ENCODE data around the gene RIOX2.
A peak's percentile ranks its signal among the peaks of the same experiment; 100 is the strongest.
"Not testable (repeated sequence)": the region's sequence is repeated elsewhere in the genome, so short reads cannot be mapped to it uniquely, and the experiment has no call there.

The RIOX2 gene

DNA sequence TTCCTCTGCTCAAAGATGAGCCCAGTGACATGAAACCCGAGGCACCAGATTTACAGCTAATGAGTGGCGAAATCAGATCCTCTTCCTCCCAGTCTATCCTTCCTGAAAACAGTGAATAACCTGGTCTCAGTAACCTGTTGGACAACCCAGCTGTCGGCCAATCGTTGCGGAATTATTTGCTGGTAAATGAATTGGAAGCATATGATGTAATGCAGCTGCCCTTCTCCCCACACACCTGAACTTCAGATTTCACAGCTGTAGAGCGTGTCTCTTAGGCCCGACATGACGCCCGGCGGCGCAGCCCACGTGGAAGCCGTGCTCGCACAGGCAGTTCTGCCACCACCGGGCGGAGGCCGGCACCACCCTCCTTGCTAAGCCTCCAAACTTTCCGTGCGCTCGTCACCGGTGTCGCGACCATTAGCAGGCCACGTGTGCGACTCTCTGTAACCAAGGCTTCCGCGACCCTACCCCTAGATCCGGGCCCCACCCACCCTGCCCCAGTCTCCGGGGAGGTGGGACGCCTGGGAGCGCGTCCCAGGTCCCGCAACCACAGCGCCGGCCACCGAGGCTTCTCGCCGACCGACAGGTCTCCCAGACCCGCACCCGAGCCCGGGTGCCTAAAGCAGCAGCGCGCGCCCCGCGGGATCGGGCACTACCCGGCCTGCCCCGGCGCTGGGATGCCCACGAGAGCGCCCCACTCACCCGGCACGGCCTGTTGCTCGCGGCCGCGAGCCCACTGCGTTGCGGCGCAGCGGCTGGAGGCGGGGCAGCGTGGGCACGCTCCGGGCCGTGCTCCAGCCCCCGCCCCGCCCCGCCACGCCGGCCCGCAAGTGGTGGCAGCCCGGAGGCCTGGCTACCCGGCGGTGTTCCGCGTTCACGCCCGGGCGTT is at the start of gene RIOX2:
TSS of gene RIOX2 (minus strand) at position 753 of the 889 bp plus-strand sequence. CDS start 4,838 bp downstream, outside the sequence.
- peak; percentile 77 for DNase-seq (ENCODE audit: low read depth)

DNA sequence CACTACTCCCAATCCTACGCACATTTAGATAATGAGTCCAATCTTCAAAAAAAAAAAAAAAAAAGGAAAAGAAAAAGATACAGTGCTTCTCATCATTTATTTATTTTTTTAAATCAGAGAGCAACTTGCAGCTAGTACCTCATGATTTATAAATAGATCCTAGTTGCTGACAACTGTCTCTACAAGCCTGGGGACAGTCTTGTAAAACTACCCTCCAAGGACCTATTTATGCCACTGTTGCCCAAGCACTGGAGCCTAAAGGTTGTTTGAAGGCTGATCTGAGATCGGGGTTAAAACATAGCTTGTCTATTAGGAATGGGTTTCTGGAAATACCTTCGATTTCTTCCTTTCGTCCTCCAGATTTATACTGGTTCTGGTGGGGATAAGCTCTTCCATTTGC is 48.2 kb upstream of the RIOX2 start:
- DNase-seq (ENCODE audit: low read depth): no peak

DNA sequence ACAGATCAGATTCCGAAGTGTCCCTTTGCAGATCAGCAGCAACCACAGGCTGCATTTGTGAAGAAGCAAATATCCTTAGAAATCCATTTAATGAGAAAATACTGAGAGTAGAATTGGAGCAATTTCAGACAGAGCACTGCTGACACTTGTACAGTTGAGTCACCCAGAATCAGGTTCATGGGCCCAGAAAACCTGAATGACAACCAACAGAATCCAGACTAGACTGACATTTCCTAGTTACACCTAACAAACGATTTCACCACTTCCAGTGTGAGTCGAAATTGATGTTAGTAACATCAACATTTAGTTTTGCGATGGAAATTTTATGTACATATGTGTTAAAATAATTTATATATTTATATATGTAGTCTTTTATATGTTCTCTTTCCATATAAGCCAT is 46.1 kb upstream of the RIOX2 start:
- DNase-seq (ENCODE audit: low read depth): no peak

DNA sequence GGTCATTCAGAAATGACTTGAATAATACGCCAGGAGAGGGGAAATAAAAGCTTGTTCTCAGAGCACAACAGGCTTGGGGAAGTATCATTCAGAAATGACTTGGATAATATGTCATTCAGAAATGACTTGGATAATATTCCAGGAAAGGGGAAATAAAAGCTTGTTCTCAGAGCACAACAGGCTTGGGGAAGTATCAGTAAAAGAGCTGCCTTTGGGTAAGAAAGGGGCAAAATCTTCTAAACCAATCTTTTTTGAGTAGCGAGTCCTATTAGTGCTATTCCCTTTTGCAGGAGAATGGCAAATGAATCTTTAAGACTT is 42.0 kb upstream of the RIOX2 start:
- no peak for DNase-seq (ENCODE audit: low read depth)

DNA sequence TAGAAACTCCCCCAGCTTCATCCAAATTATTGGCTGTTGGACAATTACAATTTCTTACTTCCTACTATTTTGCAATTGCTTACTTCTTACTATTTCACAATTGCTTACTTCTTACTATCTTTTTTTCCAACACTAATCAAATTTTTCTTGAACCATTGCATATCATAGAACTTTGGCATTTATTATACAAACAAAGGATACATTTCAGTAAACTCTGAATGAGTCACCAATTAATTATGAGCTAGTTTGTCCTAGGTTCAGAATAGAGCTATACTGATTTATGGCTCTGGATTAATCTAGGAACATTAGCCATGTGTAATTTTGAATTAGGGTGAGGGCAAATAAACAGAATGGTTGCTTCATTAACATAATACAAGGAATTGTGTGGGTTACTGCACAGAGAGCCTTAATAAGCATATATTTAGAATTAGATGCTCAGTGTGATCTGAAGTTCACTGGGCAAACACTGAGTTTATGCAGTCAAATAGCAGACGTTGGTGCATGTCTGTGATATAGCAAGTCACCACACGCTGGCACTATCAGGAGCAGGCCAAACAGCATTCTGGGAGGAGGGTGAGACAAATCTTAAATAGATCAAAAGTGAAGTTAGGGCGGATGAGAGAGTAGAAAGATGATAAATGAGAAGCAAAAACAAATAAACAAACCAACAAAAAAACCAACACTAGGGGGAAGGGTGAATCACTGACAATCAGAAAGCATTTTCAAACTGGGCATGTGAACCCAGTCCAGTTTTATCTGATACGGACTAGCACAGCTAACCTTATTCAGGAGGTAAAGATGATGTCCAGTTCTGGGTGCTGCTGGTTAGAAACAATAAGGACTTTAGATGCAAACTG is 41.4 kb upstream of the RIOX2 start:
- no peak for DNase-seq (ENCODE audit: low read depth)

DNA sequence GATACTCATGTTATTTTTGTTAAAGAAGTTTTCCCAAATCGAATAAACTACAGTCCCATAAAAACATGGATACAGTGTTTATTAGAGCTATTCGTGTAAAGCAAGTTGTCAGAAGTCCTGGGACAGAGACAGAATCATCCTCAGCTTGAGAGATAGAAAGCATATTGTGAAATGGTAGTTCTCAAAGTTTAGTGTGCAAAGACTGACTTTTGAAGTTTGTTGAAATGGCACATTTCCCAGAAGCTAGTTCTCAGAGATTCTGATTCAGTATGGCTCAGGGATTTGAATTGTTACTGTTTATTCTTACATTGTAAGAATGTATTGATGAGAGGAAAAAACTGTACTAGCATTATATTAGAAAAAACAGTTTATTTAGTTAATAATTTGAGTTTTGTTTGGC is 40.7 kb upstream of the RIOX2 start:
- no peak for DNase-seq (ENCODE audit: low read depth)

DNA sequence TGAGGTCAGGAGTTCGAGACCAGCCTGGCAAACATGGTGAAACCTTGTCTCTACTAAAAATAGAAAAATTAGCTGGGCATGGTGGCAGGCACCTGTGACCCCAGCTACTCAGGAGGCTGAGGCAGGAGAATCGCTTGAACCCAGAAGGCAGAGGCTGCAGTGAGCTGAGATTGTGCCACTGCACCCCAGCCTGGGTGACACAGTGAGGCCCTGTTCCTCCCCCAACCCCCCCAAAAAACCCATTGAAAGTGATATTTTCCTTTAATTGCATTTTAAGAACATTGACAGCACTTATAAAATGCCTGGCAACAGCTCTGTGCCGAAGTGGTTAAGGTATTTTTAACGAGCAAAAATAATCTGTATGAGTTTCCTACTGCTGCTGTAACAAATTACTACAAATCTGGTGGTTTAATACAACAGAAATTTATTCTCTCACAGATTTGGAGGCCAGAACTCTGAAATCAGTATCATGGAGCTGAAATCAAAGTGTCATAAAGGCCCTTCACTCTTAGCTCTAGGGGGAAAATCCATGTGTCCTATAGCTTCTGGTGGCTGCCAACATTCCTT is 38.7 kb upstream of the RIOX2 start:
- DNase-seq (ENCODE audit: low read depth): not testable (repeated sequence)

DNA sequence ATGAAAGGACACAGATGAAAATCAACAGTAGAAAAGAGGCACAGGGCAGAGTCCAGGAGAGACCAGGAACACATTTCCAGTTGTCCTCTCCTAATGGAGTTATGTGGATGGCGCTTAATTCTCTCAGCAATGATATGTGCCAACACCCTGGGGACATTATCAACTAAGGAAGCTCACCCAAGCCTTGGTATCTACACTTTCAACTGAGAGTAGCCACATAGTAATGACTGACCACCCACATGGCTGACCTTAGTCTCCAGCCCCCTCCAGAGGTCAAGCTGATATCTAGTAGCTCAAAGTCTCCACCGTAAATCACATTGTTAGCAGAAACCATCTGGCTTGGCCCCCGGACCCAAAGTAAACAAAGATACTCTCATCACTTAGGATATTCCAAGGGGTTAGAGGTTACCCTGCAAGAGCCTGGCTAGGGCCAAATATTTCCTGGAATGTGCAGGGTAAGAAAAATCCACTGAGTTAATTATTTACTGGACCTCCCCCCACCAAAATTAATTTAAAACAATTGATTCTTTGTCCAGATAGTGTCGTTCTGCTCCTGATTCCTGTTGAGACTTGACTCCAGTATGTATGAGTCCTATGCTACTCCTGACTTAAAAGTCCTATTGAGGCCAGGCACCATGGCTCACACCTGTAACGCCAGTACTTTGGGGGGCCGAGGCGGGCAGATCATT is 38.1 kb upstream of the RIOX2 start:
- no peak for DNase-seq (ENCODE audit: low read depth)

DNA sequence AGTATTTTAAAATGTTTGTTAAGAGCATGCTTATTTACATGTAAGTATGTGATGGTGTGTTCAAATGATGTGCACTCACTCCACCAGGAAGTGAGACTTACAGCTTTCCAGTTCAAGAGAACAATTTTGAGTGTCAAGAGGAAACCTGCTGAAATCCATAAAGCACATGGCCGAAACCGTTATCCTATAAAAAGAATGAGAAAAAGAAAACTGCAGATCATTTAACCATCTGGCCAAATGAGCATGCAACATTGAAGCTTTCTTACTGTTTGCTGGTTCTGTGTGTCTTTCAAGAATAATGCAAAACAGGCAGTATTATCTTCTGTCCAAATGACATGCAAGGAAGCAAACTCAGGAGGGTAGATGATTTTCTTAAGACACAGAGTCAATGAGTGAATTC is 36.6 kb upstream of the RIOX2 start:
- no peak for DNase-seq (ENCODE audit: low read depth)

DNA sequence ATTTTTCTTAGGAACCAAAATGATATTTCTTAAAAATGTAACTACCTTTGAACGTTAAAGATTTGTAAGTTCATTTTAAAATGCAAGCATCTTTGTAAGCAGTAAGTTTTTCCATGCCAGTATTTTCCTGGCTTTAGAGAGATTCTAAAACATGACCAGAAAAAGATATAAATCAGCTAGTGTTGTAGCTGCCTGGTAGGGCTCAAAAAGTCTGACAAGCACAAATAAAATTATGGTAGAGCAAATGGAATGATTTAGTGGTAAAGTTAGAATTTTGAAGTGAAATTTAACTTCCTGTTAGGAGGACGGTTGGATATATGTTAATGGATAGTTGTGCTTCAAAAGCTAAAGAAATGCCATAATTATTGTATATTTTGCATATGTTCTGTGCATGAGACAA is 33.2 kb upstream of the RIOX2 start:
- DNase-seq (ENCODE audit: low read depth): no peak

DNA sequence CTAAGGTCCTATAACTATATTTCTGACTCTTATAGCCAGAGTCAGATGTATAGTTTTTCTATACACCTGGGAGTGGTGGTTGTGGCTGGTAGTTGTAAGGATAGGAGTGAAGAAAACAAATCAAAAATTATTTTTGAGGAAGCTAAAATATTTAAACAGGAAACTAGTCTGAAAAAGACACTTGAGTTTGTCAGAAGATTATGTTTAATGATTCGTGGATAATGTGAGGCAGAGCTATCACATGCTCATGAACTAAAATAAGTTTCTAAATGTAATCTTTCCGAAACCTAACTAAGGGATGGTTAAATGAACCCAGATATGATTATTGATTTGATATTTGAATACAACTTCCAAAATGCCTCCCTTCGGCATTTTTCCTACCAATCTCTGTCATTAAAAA is 32.5 kb upstream of the RIOX2 start:
- DNase-seq (ENCODE audit: low read depth): no peak

DNA sequence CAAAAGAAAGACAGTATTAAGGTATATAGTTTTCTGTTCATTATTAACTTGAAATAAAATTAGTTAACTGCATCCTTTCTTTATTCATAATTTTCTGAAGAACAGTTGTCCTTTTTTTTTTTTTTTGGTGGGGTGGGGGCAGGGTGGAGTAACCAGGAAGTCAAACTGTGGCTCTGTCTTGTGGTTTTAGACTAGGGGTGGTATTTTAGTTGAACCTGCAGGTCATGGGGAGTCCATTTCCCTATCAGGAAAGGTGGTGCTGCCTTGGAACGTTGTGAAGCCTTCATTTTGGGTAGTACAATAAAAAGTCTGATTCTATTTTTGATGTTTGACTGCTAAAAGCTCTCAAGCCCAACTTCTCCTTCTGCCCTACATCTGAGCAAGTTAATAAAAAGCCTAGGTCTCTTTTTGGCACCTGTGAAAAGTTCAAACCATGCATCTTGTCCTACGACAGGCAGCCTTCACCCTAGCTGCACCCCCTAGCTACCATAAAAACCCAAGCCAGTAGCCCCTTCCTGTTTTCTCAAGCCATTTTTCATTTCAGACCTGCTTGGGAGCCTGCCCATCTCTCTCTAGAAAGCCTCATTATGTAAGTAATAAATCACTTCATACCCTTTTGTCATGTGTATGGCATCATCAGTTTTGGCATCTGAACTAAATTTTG is 31.2 kb upstream of the RIOX2 start:
- DNase-seq (ENCODE audit: low read depth): no peak

DNA sequence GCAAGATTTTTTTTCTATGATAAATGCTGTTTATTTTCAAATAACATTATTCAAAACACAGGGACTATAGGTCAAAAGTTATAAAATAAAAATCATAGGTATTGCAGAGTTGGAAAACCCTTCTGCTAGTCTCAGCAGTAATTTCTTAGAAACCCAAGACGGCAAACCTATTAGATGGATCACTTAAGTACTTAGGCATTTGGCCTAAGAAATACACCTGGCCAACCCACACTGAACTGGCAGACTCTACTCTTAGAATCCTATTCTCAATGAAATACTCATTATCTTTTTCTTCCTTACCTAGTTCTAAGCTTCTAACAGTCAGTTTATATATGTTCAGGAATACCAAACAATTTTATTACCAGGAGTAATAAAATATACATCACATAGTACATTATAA is 30.5 kb upstream of the RIOX2 start:
- DNase-seq (ENCODE audit: low read depth): no peak

DNA sequence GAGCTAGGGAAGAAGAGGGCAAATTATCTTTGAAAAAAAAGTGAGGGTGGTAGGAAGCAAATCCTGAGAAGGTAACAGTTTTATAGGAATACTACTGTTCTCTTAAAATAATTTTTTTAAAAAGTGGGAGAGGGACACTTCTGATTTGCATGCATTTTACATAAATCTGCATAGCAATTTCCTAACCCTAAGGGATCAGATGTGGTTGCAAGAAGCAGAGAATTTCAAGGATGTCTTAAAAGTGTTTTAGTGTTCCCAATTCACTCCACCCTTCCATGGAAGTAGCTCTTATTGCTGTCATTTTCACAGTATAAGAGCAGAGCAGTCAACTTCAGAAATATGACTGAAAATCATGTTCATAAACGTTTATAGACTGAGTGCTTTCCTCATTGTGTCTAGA is 27.8 kb upstream of the RIOX2 start:
- DNase-seq (ENCODE audit: low read depth): no peak

DNA sequence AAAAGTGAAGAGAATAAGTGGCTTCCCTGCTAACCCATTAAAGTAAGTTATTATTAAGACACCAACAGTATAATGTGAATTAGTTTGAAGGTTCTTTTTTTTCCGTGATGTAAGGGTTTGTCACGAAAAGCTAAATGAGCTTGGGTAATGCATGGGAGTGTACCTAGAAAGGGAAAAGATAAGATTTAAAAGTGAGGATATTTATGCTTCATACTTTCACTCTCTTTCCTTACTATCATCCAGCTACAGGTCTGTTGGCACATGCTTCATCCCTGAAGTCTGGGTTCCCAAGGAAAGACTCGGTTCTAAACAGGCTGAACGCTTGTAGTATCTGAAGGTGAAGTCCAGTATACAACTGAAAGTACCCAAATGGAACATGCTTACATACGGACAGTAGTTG is 26.9 kb upstream of the RIOX2 start:
- no peak for DNase-seq (ENCODE audit: low read depth)

DNA sequence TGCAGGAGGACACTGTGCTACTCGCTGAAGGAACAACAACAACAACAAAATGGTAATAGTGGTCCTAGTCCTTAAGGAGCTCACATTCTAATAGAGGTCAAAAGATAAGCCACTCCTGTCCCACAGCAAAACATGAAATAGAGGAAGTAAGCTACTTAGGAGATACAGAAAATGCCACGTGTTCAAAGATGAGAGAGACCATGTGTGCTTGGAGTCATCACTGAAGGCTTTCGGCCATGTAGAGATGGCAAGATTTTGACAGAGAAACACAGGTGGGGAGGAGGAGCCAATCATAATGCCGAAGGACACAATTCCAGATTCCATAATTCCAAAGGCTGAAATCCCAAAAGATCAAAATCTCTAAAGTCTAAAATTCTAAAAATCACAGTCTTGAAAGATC is 24.8 kb upstream of the RIOX2 start:
- DNase-seq (ENCODE audit: low read depth): no peak

DNA sequence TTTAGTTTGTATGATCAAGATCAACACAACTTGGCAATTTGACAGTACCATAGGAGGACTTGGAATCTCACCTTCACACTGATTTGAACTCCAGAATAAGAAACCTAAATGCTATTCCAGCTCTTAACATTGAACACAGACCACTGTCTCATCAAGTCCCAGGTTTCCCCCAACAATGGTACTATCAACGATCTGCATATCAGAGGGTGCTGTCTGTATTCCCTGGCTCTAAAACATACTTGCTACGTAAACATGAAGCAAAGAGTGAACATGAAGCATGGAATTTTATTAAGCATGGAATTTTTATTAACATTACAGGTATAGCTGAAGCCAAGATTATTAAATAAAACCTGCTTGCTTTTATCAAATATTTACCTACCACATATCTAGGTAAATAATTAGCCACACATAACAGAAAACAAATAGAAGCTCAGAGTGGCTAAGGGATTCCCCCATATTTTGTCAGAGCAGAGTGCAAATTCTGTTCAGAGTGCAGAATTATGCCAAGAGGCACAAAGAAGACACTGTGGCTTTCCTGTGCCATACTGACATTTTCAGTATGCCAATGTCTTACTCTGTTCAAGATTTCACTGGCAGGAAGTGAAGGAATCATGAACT is 22.2 kb upstream of the RIOX2 start:
- DNase-seq (ENCODE audit: low read depth): no peak

DNA sequence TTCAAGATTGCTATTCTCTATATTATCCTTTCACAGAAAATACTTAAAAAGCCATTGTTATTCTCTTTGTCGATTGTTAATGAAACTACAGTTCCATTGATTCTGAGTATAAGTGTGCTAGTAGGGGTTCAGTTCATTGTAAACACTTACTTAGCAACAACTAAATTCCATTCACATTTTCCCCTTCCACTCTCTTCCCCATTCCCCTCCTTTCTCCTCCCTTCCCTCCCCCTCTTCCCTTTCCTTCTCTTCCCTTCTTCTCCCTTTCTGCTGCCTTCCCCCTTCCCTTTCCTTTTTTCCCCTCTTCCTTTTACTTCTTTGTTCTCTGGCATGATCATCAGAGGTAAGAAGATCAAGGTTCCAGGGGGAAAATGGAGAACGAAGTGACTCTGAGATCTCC is 21.3 kb upstream of the RIOX2 start:
- no peak for DNase-seq (ENCODE audit: low read depth)

DNA sequence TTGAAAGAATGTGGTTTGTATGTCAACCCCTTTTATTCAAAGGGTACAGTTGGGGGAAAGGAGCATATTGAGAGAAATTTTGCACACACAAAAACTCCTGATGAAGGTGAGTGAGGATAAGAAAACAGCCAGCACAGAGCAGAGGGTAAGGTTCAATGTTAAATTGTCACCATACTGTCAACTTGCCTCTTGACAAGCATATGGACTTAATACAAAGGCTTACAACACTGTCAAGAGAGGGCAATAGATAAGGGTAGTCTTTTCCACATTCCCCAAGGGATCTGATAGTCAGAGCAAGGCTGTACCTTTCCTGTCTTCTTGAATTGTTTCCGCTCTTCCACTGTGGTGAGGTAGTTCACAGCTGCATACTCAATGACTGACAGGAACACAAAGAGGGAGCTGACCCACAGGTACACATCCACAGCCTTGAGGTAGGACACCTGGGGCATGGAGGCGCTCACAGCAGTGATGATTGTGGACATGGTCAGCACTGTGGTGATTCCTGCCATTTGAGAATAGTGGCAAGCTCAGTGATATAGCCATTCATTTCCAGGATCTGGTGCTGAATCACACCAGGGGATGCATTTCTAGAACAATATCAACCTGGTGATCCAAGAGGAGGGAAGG is 20.4 kb upstream of the RIOX2 start:
- DNase-seq (ENCODE audit: low read depth): no peak

DNA sequence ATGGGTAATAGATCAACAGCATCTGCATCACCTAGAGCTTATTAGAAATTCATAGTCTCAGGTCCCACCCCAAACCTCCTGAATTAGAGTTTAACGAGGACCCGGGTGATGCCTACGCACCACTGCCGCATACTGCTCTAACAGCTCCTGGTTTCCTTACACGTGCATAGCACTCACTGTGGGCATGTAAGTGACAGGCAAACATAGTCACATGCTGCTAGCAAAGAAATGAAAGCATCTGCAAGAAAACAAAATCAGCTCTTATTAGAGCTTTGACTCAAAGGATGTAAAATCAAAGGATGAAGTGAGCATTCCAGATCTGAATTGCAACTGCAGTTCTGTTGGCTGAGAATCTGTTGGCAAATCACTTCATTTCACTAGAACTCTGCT is 19.1 kb upstream of the RIOX2 start:
- DNase-seq (ENCODE audit: low read depth): peak; percentile 19

All from stimulated activated CD4-positive, alpha-beta T cell treated with anti-CD3 and anti-CD28 coated beads, Interleukin-2, amount 100 ng/mL, for 4 hours (primary cell).